Gastrocnemius medialis (tissue), 4 donors: Measurements from ENCODE around the gene MMP17. TPM values are rescaled to one million over a fixed set of nuclear protein-coding genes. Genes with fewer than 3 reads are reported as not detected.

Experiments
- ATAC-seq, 2 donors: fragments of 150-250 bp; one replicate each; pipeline ENCODE4 v1.9.1; 2016
- DNase-seq, 2 donors: peaks; one replicate each; pipeline ENCODE4 v3.0.0-alpha.2; 2019
- H3K27ac ChIP-seq, 4 donors: fragments of 200-600 bp; sonication (generic); 1 replicate in 1 of 4; 2 replicates in 3 of 4; pipeline ENCODE4 v1.5.1; 2016 to 2018; ENCODE audit warnings: mild to moderate bottlenecking in 2 of 4, moderate library complexity in 1 of 4
- H3K27me3 ChIP-seq, 3 donors: fragments of 200-600 bp; sonication (generic) in 2 of 3; 1 replicate in 1 of 3; 2 replicates in 2 of 3; pipeline versions ENCODE4 v1.5.1 to v1.6.0; 2016 to 2019; ENCODE audit warnings: mild to moderate bottlenecking in 1 of 3, moderate library complexity in 1 of 3
- H3K36me3 ChIP-seq, 2 donors: fragments of 200-600 bp; sonication (generic) in 1 of 2; one replicate each; pipeline ENCODE4 v1.5.1; 2017 to 2018
- H3K4me1 ChIP-seq, 2 donors: fragments of 200-600 bp; sonication (generic) in 1 of 2; one replicate each; pipeline ENCODE4 v1.5.1; 2016 to 2017; ENCODE audit warnings: mild to moderate bottlenecking in 2 of 2
- H3K4me3 ChIP-seq, 4 donors: fragments of 200-600 bp; sonication (generic) in 3 of 4; 1 replicate in 1 of 4; 2 replicates in 3 of 4; pipeline ENCODE4 v1.5.1; 2016 to 2019; ENCODE audit warnings: mild to moderate bottlenecking in 2 of 4
- H3K9me3 ChIP-seq, 3 donors: fragments of 200-600 bp; sonication (generic) in 2 of 3; 1 replicate in 1 of 3; 2 replicates in 2 of 3; pipeline ENCODE4 v1.5.1; 2016 to 2019
- CTCF ChIP-seq, 5 experiments: fragments of 450-650 bp in 3 of 5; fragments of 200-600 bp in 2 of 5; sonication (generic) in 2 of 5; IDR thresholded peaks in 4 of 5; conservative IDR thresholded peaks in 1 of 5; 1 replicate in 4 of 5; 2 replicates in 1 of 5; pipeline ENCODE4 v1.5.1; 2016 to 2019; ENCODE audit warnings: antibody characterized with exemption in 5 of 5, mild to moderate bottlenecking in 3 of 5, moderate library complexity in 3 of 5
- POLR2A ChIP-seq, 2 donors: fragments of 450-650 bp; IDR thresholded peaks; one replicate each; pipeline ENCODE4 v1.6.1; 2017; ENCODE audit warnings: antibody characterized with exemption in 2 of 2, mild to moderate bottlenecking in 2 of 2, moderate library complexity in 2 of 2
- in situ Hi-C, 4 donors: fragments of 200-750 bp; cut with MboI; loops; one replicate each; pipeline versions ENCODE4 v1.15.0 to v1.8.0; 2017; ENCODE audit warnings: low sequenced_read_pairs in 4 of 4
- intact Hi-C: fragments of 100-400 bp; cut with DNase I; formaldehyde crosslinking; loops from one replicate; pipeline ENCODE4 v1.15.1; 2023; ENCODE audit warnings: low total_unique reads
- total RNA-seq, 4 donors: library from RNA; depleted of rRNA; stranded (reverse); fragments of >200 nt; gene quantifications; one replicate each; pipeline versions ENCODE4 v1.1.0 to v1.2.3, GENCODE V29; 2016

Gene MMP17
- total RNA-seq, 4 donors from 2014 or later, result 0.75 to 1.6 (median 1.4) TPM; not detected in 1

- in situ Hi-C loops, result loop anchor here in 1 of 4 donors (25.0 kb wide), 1 partner anchor 232 kb away; no protein-coding TSS in a partner anchor
These were observed 15.9 kb downstream of the MMP17 start for GRCh38 chr12:131844140-131844539.

GRCh38 chr12:131844656-131845055 is 16.5 kb downstream of the MMP17 start:
- intact Hi-C loops, result no loop called here
- no peaks in the 10 kb centered on the region for H3K9me3 ChIP-seq
- ATAC-seq (no peak), DNase-seq (no peak)
- no peaks in the 10 kb centered on the region for H3K27me3 ChIP-seq
- no peaks in the 10 kb centered on the region for H3K4me1 ChIP-seq
- no peak overlapping the region for H3K4me3 ChIP-seq
- TF ChIP-seq CTCF (IDR thresholded peaks at IDR 0.05 in 4 of 5, conservative IDR thresholded peaks at IDR 0.05 in 1 of 5), result no peak
- TF ChIP-seq POLR2A (IDR thresholded peaks at IDR 0.05), result no peak
- no peaks in the 10 kb centered on the region for H3K36me3 ChIP-seq
- H3K27ac ChIP-seq, result no peak overlapping the region
- in situ Hi-C loops, result loop anchor here in 1 of 4 donors (25.0 kb wide), 1 partner anchor 232 kb away; no protein-coding TSS in a partner anchor

More at GRCh38 chr12:131844140-131844539, 15.9 kb downstream of the MMP17 start:
- ATAC-seq (no peak), DNase-seq (no peak)
- Histone ChIP-seq H3K9me3 (no peaks in the 10 kb centered on the region), H3K27ac (no peak overlapping the region), H3K36me3 (no peaks in the 10 kb centered on the region), H3K4me3 (no peak overlapping the region), H3K27me3 (no peaks in the 10 kb centered on the region), H3K4me1 (no peaks in the 10 kb centered on the region)
- TF ChIP-seq CTCF (IDR thresholded peaks at IDR 0.05 in 4 of 5, conservative IDR thresholded peaks at IDR 0.05 in 1 of 5), result no peak
- no peak for TF ChIP-seq POLR2A (IDR thresholded peaks at IDR 0.05)
- intact Hi-C loops, result no loop called here

GRCh38 chr12:131845121-131845520 is 16.9 kb downstream of the MMP17 start:
- in situ Hi-C loops, result loop anchor here in 1 of 4 donors (25.0 kb wide), 1 partner anchor 233 kb away; no protein-coding TSS in a partner anchor
- DNase-seq, result no peak

GRCh38 chr12:131847456-131847855 is 19.3 kb downstream of the MMP17 start:
- DNase-seq (no peak), ATAC-seq (no peak)
- TF ChIP-seq CTCF (IDR thresholded peaks at IDR 0.05 in 4 of 5, conservative IDR thresholded peaks at IDR 0.05 in 1 of 5) (no peak), POLR2A (IDR thresholded peaks at IDR 0.05) (no peak)
- intact Hi-C loops (no loop called here), in situ Hi-C loops (loop anchor here in 1 of 4 donors (25.0 kb wide), 1 partner anchor 235 kb away; no protein-coding TSS in a partner anchor)
- Histone ChIP-seq H3K4me1 (no peaks in the 10 kb centered on the region), H3K4me3 (no peak overlapping the region), H3K36me3 (no peaks in the 10 kb centered on the region), H3K9me3 (no peaks in the 10 kb centered on the region), H3K27me3 (no peaks in the 10 kb centered on the region), H3K27ac (no peak overlapping the region)

More at GRCh38 chr12:131845121-131845520, 16.9 kb downstream of the MMP17 start:
- Histone ChIP-seq H3K27ac (no peak overlapping the region), H3K27me3 (no peaks in the 10 kb centered on the region), H3K4me1 (no peaks in the 10 kb centered on the region), H3K9me3 (no peaks in the 10 kb centered on the region), H3K36me3 (no peaks in the 10 kb centered on the region), H3K4me3 (no peak overlapping the region)
- ATAC-seq, result no peak
- no peak for TF ChIP-seq CTCF (IDR thresholded peaks at IDR 0.05 in 4 of 5, conservative IDR thresholded peaks at IDR 0.05 in 1 of 5)
- TF ChIP-seq POLR2A (IDR thresholded peaks at IDR 0.05), result no peak
- intact Hi-C loops, result no loop called here

GRCh38 chr12:131848753-131849152 is 20.6 kb downstream of the MMP17 start:
- DNase-seq, result no peak
- H3K9me3 ChIP-seq, result no peaks in the 10 kb centered on the region
- no peak for ATAC-seq
- no peaks in the 10 kb centered on the region for H3K27me3 ChIP-seq
- TF ChIP-seq POLR2A (IDR thresholded peaks at IDR 0.05) (no peak), CTCF (IDR thresholded peaks at IDR 0.05 in 4 of 5, conservative IDR thresholded peaks at IDR 0.05 in 1 of 5) (no peak)
- H3K27ac ChIP-seq, result no peak overlapping the region
- in situ Hi-C loops, result loop anchor here in 1 of 4 donors (25.0 kb wide), 1 partner anchor 236 kb away; no protein-coding TSS in a partner anchor
- intact Hi-C loops, result no loop called here
- no peaks in the 10 kb centered on the region for H3K4me1 ChIP-seq
- no peak overlapping the region for H3K4me3 ChIP-seq
- H3K36me3 ChIP-seq, result no peaks in the 10 kb centered on the region
